RWPE2 (cell line): ENCODE data around the gene SPATA33.

Experiments
- ATAC-seq: fragments of 200-7000 bp; cut with Tn5 transposase; 3 replicates; pipeline ENCODE4 v1.9.1; 2021; ENCODE audit warnings: low read depth
- DNase-seq: peaks from one replicate; pipeline ENCODE4 v3.0.0-alpha.2; 2020; ENCODE audit warnings: low spot score
- H3K27ac ChIP-seq: fragments of 450-650 bp; 2 replicates; pipeline ENCODE4 v1.5.1; 2017; ENCODE audit warnings: mild to moderate bottlenecking; ENCODE audit not compliant: poor library complexity, severe bottlenecking
- H3K27me3 ChIP-seq: fragments of 250-450 bp; sonication (Bioruptor Pico); 2 replicates; pipeline ENCODE4 v1.5.1; 2021; ENCODE audit warnings: mild to moderate bottlenecking, moderate library complexity; ENCODE audit not compliant: insufficient read depth, poor library complexity, severe bottlenecking
- H3K36me3 ChIP-seq: fragments of 250-450 bp; sonication (Bioruptor Pico); 2 replicates; pipeline ENCODE4 v1.5.1; 2020; ENCODE audit warnings: low read depth, mild to moderate bottlenecking, moderate library complexity
- H3K4me1 ChIP-seq: fragments of 250-450 bp; sonication (Bioruptor Pico); 2 replicates; pipeline ENCODE4 v1.5.1; 2021; ENCODE audit warnings: mild to moderate bottlenecking, moderate library complexity; ENCODE audit not compliant: insufficient read depth, poor library complexity, severe bottlenecking
- H3K4me3 ChIP-seq: fragments of 250-450 bp; sonication (Bioruptor Pico); 2 replicates; pipeline ENCODE4 v1.5.1; 2021; ENCODE audit warnings: mild to moderate bottlenecking, moderate library complexity; ENCODE audit not compliant: severe bottlenecking
- H3K9me3 ChIP-seq: fragments of 250-450 bp; sonication (Bioruptor Pico); 2 replicates; pipeline ENCODE4 v1.5.1; 2021; ENCODE audit warnings: mild to moderate bottlenecking, moderate library complexity; ENCODE audit not compliant: severe bottlenecking
- CTCF ChIP-seq: fragments of 450-650 bp; IDR thresholded peaks from one replicate; pipeline ENCODE4 v1.5.1; 2017; ENCODE audit warnings: mild to moderate bottlenecking, moderate library complexity; ENCODE audit not compliant: poor library complexity, severe bottlenecking

SPATA33 gene

GRCh38 chr16:89645122-89645521 lies 12.5 kb upstream of the SPATA33 start:
- no peak for DNase-seq
- no peak for TF ChIP-seq CTCF
- no peak for ATAC-seq
- Histone ChIP-seq H3K27ac (no peak overlapping the region), H3K9me3 (no peaks in the 10 kb centered on the region), H3K36me3 (peaks cover 19% of the 10 kb centered on the region), H3K27me3 (no peaks in the 10 kb centered on the region), H3K4me3 (no peak overlapping the region), H3K4me1 (peaks cover 7% of the 10 kb centered on the region)

- peaks cover 24% of the 10 kb centered on the region for H3K36me3 ChIP-seq
- no peak overlapping the region for H3K4me3 ChIP-seq
- H3K9me3 ChIP-seq, result no peaks in the 10 kb centered on the region
- DNase-seq (no peak), ATAC-seq (no peak; the same call in 2 of the 3 replicates)
- no peaks in the 10 kb centered on the region for H3K27me3 ChIP-seq
- peaks cover 6% of the 10 kb centered on the region for H3K4me1 ChIP-seq
- no peak for TF ChIP-seq CTCF
- no peak overlapping the region for H3K27ac ChIP-seq
These were observed 11.4 kb upstream of the SPATA33 start for GRCh38 chr16:89646270-89646669.

- DNase-seq (peak; percentile 93), ATAC-seq (peak; percentile 75)
- peaks cover 4% of the 10 kb centered on the region for H3K4me1 ChIP-seq
- H3K4me3 ChIP-seq, result no peak overlapping the region
- no peaks in the 10 kb centered on the region for H3K27me3 ChIP-seq
- TF ChIP-seq CTCF, result no peak
- H3K27ac ChIP-seq, result no peak overlapping the region
- no peaks in the 10 kb centered on the region for H3K9me3 ChIP-seq
- H3K36me3 ChIP-seq, result peaks cover 24% of the 10 kb centered on the region
These were observed 10.7 kb upstream of the SPATA33 start for GRCh38 chr16:89646906-89647305.

- no peak overlapping the region for H3K4me3 ChIP-seq
- H3K36me3 ChIP-seq, result peaks cover 24% of the 10 kb centered on the region
- no peaks in the 10 kb centered on the region for H3K9me3 ChIP-seq
- ATAC-seq, result no peak
- no peak for TF ChIP-seq CTCF
- DNase-seq, result no peak
- H3K27ac ChIP-seq, result no peak overlapping the region
- no peaks in the 10 kb centered on the region for H3K27me3 ChIP-seq
- H3K4me1 ChIP-seq, result peaks cover 6% of the 10 kb centered on the region
These were observed 6.1 kb upstream of the SPATA33 start for GRCh38 chr16:89651584-89651983.

- no peak for TF ChIP-seq CTCF
- H3K27me3 ChIP-seq, result no peaks in the 10 kb centered on the region
- no peak overlapping the region for H3K27ac ChIP-seq
- no peak overlapping the region for H3K4me3 ChIP-seq
- H3K9me3 ChIP-seq, result no peaks in the 10 kb centered on the region
- DNase-seq (no peak), ATAC-seq (no peak)
- peaks cover 19% of the 10 kb centered on the region for H3K36me3 ChIP-seq
- H3K4me1 ChIP-seq, result peaks cover 2% of the 10 kb centered on the region
These were observed 3.9 kb upstream of the SPATA33 start for GRCh38 chr16:89653656-89654295.
